HG03442 (cell line): Measurements from ENCODE around the gene SULF2.
"Not testable (repeated sequence)": the region's sequence is repeated elsewhere in the genome, so short reads cannot be mapped to it uniquely, and the experiment has no call there.

Experiments used
- ATAC-seq: cut with Tn5 transposase; IDR thresholded peaks from one replicate; pipeline ENCODE4 v1.9.1; 2021; ENCODE audit warnings: mild to moderate bottlenecking, moderate library complexity; ENCODE audit not compliant: unreplicated experiment

SULF2 gene

GRCh38 chr20:47805951-47806350 lies 20.7 kb upstream of the SULF2 start:
- ATAC-seq, result no peak

GRCh38 chr20:47804972-47805371 lies 19.7 kb upstream of the SULF2 start:
- ATAC-seq, result not testable (repeated sequence)

GRCh38 chr20:47804224-47804825 lies 19.0 kb upstream of the SULF2 start:
- not testable (repeated sequence) for ATAC-seq

GRCh38 chr20:47802975-47803374 lies 17.7 kb upstream of the SULF2 start:
- ATAC-seq, result no peak

GRCh38 chr20:47802226-47802920 lies 17.1 kb upstream of the SULF2 start:
- ATAC-seq, result no peak

- ATAC-seq, result no peak
These were observed 16.5 kb upstream of the SULF2 start for GRCh38 chr20:47801759-47802158.

- no peak for ATAC-seq
These were observed 15.8 kb upstream of the SULF2 start for GRCh38 chr20:47801079-47801478.

- ATAC-seq, result no peak
These were observed 15.3 kb upstream of the SULF2 start for GRCh38 chr20:47800623-47801022.

- no peak for ATAC-seq
These were observed 13.9 kb upstream of the SULF2 start for GRCh38 chr20:47799116-47799715.

GRCh38 chr20:47796971-47797370 lies 11.7 kb upstream of the SULF2 start:
- ATAC-seq, result no peak

GRCh38 chr20:47795214-47795907 lies 10.1 kb upstream of the SULF2 start:
- ATAC-seq, result no peak

GRCh38 chr20:47794264-47794663 lies 9.0 kb upstream of the SULF2 start:
- ATAC-seq, result not testable (repeated sequence)

- no peak for ATAC-seq
These were observed 6.8 kb upstream of the SULF2 start for GRCh38 chr20:47792021-47792618.

GRCh38 chr20:47791084-47791599 lies 5.9 kb upstream of the SULF2 start:
- no peak for ATAC-seq

- ATAC-seq, result no peak
These were observed 5.3 kb upstream of the SULF2 start for GRCh38 chr20:47790580-47790965.

GRCh38 chr20:47789764-47790579 lies 4.7 kb upstream of the SULF2 start:
- ATAC-seq, result no peak

GRCh38 chr20:47789081-47789763 lies 3.9 kb upstream of the SULF2 start:
- no peak for ATAC-seq

GRCh38 chr20:47788741-47789080 lies 3.4 kb upstream of the SULF2 start:
- no peak for ATAC-seq

GRCh38 chr20:47786765-47787107 lies 1.5 kb upstream of the SULF2 start:
- ATAC-seq, result no peak
